Endothelial cell of umbilical vein (primary cell): ENCODE measurements around the gene GNB1. TPM values are rescaled to one million over a fixed set of nuclear protein-coding genes. Genes with fewer than 3 reads are reported as not detected.
A peak's percentile ranks its signal among the peaks of the same experiment; 100 is the strongest.

ENCODE experiments used
- BruUV-seq: library from RNA; stranded (reverse); fragments of 400-500 nt; replicated peaks from 2 replicates; lab custom pipeline; 2021; lab: Mats Ljungman, UMichigan
- CTCF ChIA-PET: fragments of 300-600, 350-600 bp; sonication (Branson Sonifier 250); formaldehyde crosslinking; loops from one replicate; lab custom pipeline; 2021; ENCODE audit warnings: antibody characterized with exemption, inconsistent platforms; lab: Charles Lee
- POLR2A ChIA-PET: fragments of 300-600, 350-600 bp; sonication (Branson Sonifier 250); formaldehyde crosslinking; loops from one replicate; lab custom pipeline; 2021; ENCODE audit warnings: antibody characterized with exemption, inconsistent platforms; lab: Charles Lee
- DNase-seq: peaks from one replicate; pipeline ENCODE4 v3.0.0-alpha.2; 2011; ENCODE audit warnings: low read depth, low spot score
- FAIRE-seq: peaks from 2 replicates; lab custom pipeline; 2011; peaks lifted over from hg19 to GRCh38; lab: Jason Lieb, UNC
- H2AFZ ChIP-seq: 2 replicates; pipeline ENCODE4 v1.6.0; 2012; ENCODE audit warnings: low read depth, low read length, control low read depth, inconsistent platforms
- H3K27ac ChIP-seq: 2 replicates; pipeline ENCODE4 v1.5.1; 2011; ENCODE audit warnings: low read depth, mild to moderate bottlenecking, control low read depth, low read length, moderate library complexity; ENCODE audit not compliant: insufficient read depth
- H3K27me3 ChIP-seq, 2 experiments: 2 replicates each; pipeline versions ENCODE4 v1.6.0 to v1.6.1; 2011; ENCODE audit warnings: low read length in 2 of 2, mixed read lengths in 1 of 2; ENCODE audit not compliant: control insufficient read depth in 2 of 2, insufficient read depth in 2 of 2
- H3K36me3 ChIP-seq, 2 experiments: 2 replicates in 1 of 2; 3 replicates in 1 of 2; pipeline ENCODE4 v1.5.1; 2011; ENCODE audit warnings: low read length in 2 of 2, mild to moderate bottlenecking in 1 of 2, moderate library complexity in 1 of 2; ENCODE audit not compliant: control insufficient read depth in 2 of 2, insufficient read depth in 2 of 2; ENCODE audit errors: extremely low read depth in 1 of 2
- H3K4me1 ChIP-seq: 3 replicates; pipeline ENCODE4 v1.5.1; 2011; ENCODE audit warnings: mild to moderate bottlenecking, low read length; ENCODE audit not compliant: control insufficient read depth, insufficient read depth; ENCODE audit errors: extremely low read depth
- H3K4me2 ChIP-seq: 2 replicates; pipeline ENCODE4 v1.6.1; 2011; ENCODE audit warnings: low read length, control low read depth, mixed read lengths; ENCODE audit not compliant: insufficient read depth
- H3K4me3 ChIP-seq, 3 experiments: fragments of 200-600 bp in 1 of 3; sonication (generic), shearing (Covaris generic) in 1 of 3; replicated peaks in 1 of 3; 2 replicates each; pipeline ENCODE4 v1.5.1; 2011 to 2016; ENCODE audit warnings: control low read depth in 3 of 3, low read length in 3 of 3, mild to moderate bottlenecking in 2 of 3, inconsistent platforms in 1 of 3, low read depth in 1 of 3, moderate library complexity in 1 of 3; ENCODE audit not compliant: insufficient read depth in 1 of 3
- H3K79me2 ChIP-seq: 2 replicates; pipeline ENCODE4 v1.6.0; 2012; ENCODE audit warnings: low read length, inconsistent platforms; ENCODE audit not compliant: control insufficient read depth, insufficient read depth
- H3K9ac ChIP-seq: replicated peaks from 2 replicates; pipeline ENCODE3; 2011; ENCODE audit warnings: low read length, control low read depth; ENCODE audit not compliant: insufficient read depth; ENCODE audit errors: extremely low read depth
- H3K9me1 ChIP-seq: replicated peaks from 3 replicates; pipeline ENCODE4 v1.6.0; 2011; ENCODE audit warnings: mild to moderate bottlenecking, low read length; ENCODE audit not compliant: control insufficient read depth, insufficient read depth; ENCODE audit errors: extremely low read depth
- H3K9me3 ChIP-seq: replicated peaks from 2 replicates; pipeline ENCODE4 v1.5.1; 2012; ENCODE audit warnings: low read length, inconsistent platforms; ENCODE audit not compliant: control insufficient read depth, insufficient read depth
- H4K20me1 ChIP-seq: replicated peaks from 2 replicates; pipeline ENCODE3; 2011; ENCODE audit warnings: mild to moderate bottlenecking, low read length; ENCODE audit not compliant: control insufficient read depth, insufficient read depth; ENCODE audit errors: extremely low read depth
- EZH2 ChIP-seq: IDR thresholded peaks from 2 replicates; pipeline ENCODE4 v1.6.1; 2012; ENCODE audit warnings: borderline replicate concordance, low read depth, mild to moderate bottlenecking, moderate library complexity, low read length, inconsistent platforms; ENCODE audit not compliant: severe bottlenecking
- FOS ChIP-seq: IDR thresholded peaks from 2 replicates; pipeline ENCODE4 v1.6.1; 2011; ENCODE audit warnings: mild to moderate bottlenecking, low read length, moderate library complexity, borderline replicate concordance; ENCODE audit not compliant: insufficient read depth
- GATA2 ChIP-seq: IDR thresholded peaks from 2 replicates; pipeline ENCODE4 v1.7.0; 2011; ENCODE audit warnings: low read depth, mild to moderate bottlenecking, moderate library complexity, mixed read lengths, low read length; ENCODE audit not compliant: insufficient read length, insufficient read depth
- JUN ChIP-seq: IDR thresholded peaks from 2 replicates; pipeline ENCODE4 v1.6.1; 2011; ENCODE audit warnings: borderline replicate concordance, low read depth; ENCODE audit not compliant: insufficient read length, insufficient read depth
- MYC ChIP-seq: IDR thresholded peaks from one replicate; pipeline ENCODE4 v1.6.1; 2011; ENCODE audit warnings: mild to moderate bottlenecking, low read depth, low read length
- POLR2A ChIP-seq: IDR thresholded peaks from 2 replicates; pipeline ENCODE4 v1.6.1; 2012; ENCODE audit warnings: low read depth, mild to moderate bottlenecking, control low read depth, low read length
- POLR2AphosphoS5 ChIP-seq: IDR thresholded peaks from 2 replicates; pipeline ENCODE4 v1.6.1; 2012; ENCODE audit warnings: low read depth, mild to moderate bottlenecking, control low read depth, low read length, moderate library complexity; ENCODE audit not compliant: insufficient read depth
- dilution Hi-C: fragments of 300-500 bp; cut with MboI; formaldehyde crosslinking; loops from one replicate; pipeline ENCODE4 v1.15.0; 2019; ENCODE audit warnings: low sequenced_read_pairs; ENCODE audit not compliant: extremely low pct_ligation_motif_present
- intact Hi-C: fragments of 100-400 bp; cut with micrococcal nuclease; formaldehyde crosslinking; loops from one replicate; pipeline ENCODE4 v1.10.0; 2022
- polyA plus RNA-seq, 4 experiments: library from polyadenylated mRNA; depleted of rRNA in 3 of 4; stranded (reverse) in 3 of 4; unstranded in 1 of 4; fragments of >200 nt; gene quantifications; 2 replicates each; pipeline versions ENCODE4 v1.2.1 to v1.2.3, GENCODE V29; 2011 to 2012; ENCODE audit warnings: missing spikeins in 1 of 4
- total RNA-seq: library from RNA; stranded (reverse); gene quantifications from 2 replicates; pipeline ENCODE4 v1.2.3, GENCODE V29; 2021
- TF ChIP-seq, protein P1 (sequence below): IDR thresholded peaks from 2 replicates; pipeline ENCODE4 v1.6.1; 2011; ENCODE audit not compliant: insufficient read depth, insufficient read length
- TF ChIP-seq, protein P2 (sequence below), 2 donors: IDR thresholded peaks; 1 replicate in 1 of 2; 2 replicates in 1 of 2; pipeline ENCODE4 v1.5.1; 2011; ENCODE audit warnings: low read length in 2 of 2, mild to moderate bottlenecking in 2 of 2, moderate library complexity in 2 of 2, control low read depth in 1 of 2, inconsistent platforms in 1 of 2, low read depth in 1 of 2; ENCODE audit not compliant: insufficient read depth in 1 of 2; ENCODE audit errors: extremely low read depth in 1 of 2

Gene GNB1
- total and polyA plus RNA-seq, 2 donors (not counting 3 experiments of a cell fraction or from before 2014, with no cell fraction given): 501 to 529 TPM

DNA sequence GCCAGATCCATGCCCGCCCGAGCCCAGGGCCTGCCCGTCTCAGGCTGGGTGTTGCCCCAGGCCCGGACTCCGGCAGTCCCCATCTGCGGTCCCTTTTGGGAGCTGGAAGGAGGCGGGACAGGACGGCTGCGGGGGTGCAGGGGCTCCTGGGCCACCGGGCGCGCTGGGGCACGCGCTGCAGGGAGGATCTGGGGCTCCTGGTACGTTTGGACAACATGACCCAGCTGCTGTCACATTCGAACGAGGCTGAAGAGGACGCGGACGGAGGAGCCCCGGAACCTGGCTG, 17.6 kb upstream of the GNB1 start:
- no TSS peak for BruUV-seq
- DNase-seq (no peak), FAIRE-seq (no peak)
- dilution Hi-C loops: no loop called here
- POLR2A ChIA-PET: interaction anchor here (0.9 kb wide), 1 partner anchor 21 kb away, joined by 10 read pairs; no protein-coding TSS in a partner anchor
- Histone ChIP-seq H2AFZ (peak overlapping the region; percentile 96), H3K79me2 (peaks cover 3% of the 10 kb centered on the region), H3K9me3 (no peaks in the 10 kb centered on the region), H3K36me3 (no peaks in the 10 kb centered on the region), H3K9ac (peak overlapping the region; percentile 85), H3K4me3 (peak overlapping the region; percentile 43 to 77 (median 65)), H3K4me2 (peak overlapping the region; percentile 87), H3K27me3 (no peaks in the 10 kb centered on the region), H3K27ac (peak overlapping the region; percentile 63), H4K20me1 (no peaks in the 10 kb centered on the region), H3K4me1 (peaks cover 11% of the 10 kb centered on the region), H3K9me1 (no peaks in the 10 kb centered on the region)
- CTCF ChIA-PET: interaction anchor here (0.6 to 2.8 kb wide), 15 partner anchors 8 to 154 kb away, joined by 3 to 16 read pairs (median 5); partner anchors contain the start of gene TMEM52
- TF ChIP-seq, protein P1, sequence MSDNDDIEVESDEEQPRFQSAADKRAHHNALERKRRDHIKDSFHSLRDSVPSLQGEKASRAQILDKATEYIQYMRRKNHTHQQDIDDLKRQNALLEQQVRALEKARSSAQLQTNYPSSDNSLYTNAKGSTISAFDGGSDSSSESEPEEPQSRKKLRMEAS: no peak
- TF ChIP-seq POLR2AphosphoS5: no peak
- TF ChIP-seq FOS: no peak
- no peak for TF ChIP-seq EZH2
- TF ChIP-seq, protein P2, sequence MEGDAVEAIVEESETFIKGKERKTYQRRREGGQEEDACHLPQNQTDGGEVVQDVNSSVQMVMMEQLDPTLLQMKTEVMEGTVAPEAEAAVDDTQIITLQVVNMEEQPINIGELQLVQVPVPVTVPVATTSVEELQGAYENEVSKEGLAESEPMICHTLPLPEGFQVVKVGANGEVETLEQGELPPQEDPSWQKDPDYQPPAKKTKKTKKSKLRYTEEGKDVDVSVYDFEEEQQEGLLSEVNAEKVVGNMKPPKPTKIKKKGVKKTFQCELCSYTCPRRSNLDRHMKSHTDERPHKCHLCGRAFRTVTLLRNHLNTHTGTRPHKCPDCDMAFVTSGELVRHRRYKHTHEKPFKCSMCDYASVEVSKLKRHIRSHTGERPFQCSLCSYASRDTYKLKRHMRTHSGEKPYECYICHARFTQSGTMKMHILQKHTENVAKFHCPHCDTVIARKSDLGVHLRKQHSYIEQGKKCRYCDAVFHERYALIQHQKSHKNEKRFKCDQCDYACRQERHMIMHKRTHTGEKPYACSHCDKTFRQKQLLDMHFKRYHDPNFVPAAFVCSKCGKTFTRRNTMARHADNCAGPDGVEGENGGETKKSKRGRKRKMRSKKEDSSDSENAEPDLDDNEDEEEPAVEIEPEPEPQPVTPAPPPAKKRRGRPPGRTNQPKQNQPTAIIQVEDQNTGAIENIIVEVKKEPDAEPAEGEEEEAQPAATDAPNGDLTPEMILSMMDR (IDR thresholded peaks at IDR 0.05; ENCODE audit: extremely low read depth in 1 of 2, insufficient read depth in 1 of 2, low read depth in 1 of 2, low read length in 2 of 2): no peak
- no peak for TF ChIP-seq POLR2A
- TF ChIP-seq JUN: no peak
- TF ChIP-seq MYC: no peak
- TF ChIP-seq GATA2: no peak
- intact Hi-C loops: loop anchor here (5.0 kb wide), 1 partner anchor 81 kb away; no protein-coding TSS in a partner anchor
